ENCODE measurements around the gene SNAI3. TPM values are rescaled to one million over a fixed set of nuclear protein-coding genes. Genes with fewer than 3 reads are reported as not detected.

SNAI3 gene
- total and polyA plus RNA-seq, 2 of the 8 experiments (the other 6 are each of a cell fraction or from before 2014, with no cell fraction given) = 8.5 to 13.3 TPM

GRCh38 chr16:88700636-88701482 lies 14.6 kb upstream of the SNAI3 start (continued):
- no peak for TF ChIP-seq CHD7 (IDR thresholded peaks at IDR 0.05; ENCODE audit: insufficient replicate concordance, low read length)
- no peak for TF ChIP-seq SIRT6 (IDR thresholded peaks at IDR 0.05; ENCODE audit: low read length)
- TF ChIP-seq CBX5 (IDR thresholded peaks at IDR 0.05; ENCODE audit: low read depth, low read length) = no peak
- no peak for TF ChIP-seq TEAD4 (IDR thresholded peaks at IDR 0.05; ENCODE audit: low read depth, low read length)
- TF ChIP-seq SP4 (IDR thresholded peaks at IDR 0.05; ENCODE audit: low read length) = no peak
- no peak for TF ChIP-seq KDM1A (IDR thresholded peaks at IDR 0.05; ENCODE audit: borderline replicate concordance, low read length)

All from H1 (cell line).